K562 (cell line): Measurements from ENCODE around the gene USP28. TPM values are rescaled to one million over a fixed set of nuclear protein-coding genes. Genes with fewer than 3 reads are reported as not detected.

Experiments
- ADNP ChIP-seq: fragments of 200-800 bp; sonication (Bioruptor generic); IDR thresholded peaks from 2 replicates; pipeline ENCODE4 v1.6.1; 2016; ENCODE audit warnings: missing genetic modification characterization, missing compliant biosample characterization
- ATF1 ChIP-seq, 2 experiments: fragments of 450-650 bp in 1 of 2; IDR thresholded peaks; 2 replicates each; pipeline ENCODE4 v1.6.1; 2016; ENCODE audit warnings: missing compliant biosample characterization in 1 of 2, missing genetic modification characterization in 1 of 2
- EWSR1 ChIP-seq: fragments of 450-650 bp; IDR thresholded peaks from 2 replicates; pipeline ENCODE4 v1.6.1; 2018; ENCODE audit warnings: borderline replicate concordance, mild to moderate bottlenecking, low read depth, moderate library complexity; ENCODE audit not compliant: partially characterized antibody
- HDAC6 ChIP-seq: IDR thresholded peaks from 2 replicates; pipeline ENCODE4 v1.6.1; 2012; ENCODE audit warnings: low read depth, mild to moderate bottlenecking, control low read depth, inconsistent platforms, low read length, moderate library complexity
- KLF10 ChIP-seq: fragments of 250-450 bp; sonication (Bioruptor Pico); IDR thresholded peaks from 2 replicates; pipeline ENCODE4 v1.6.1; 2021; ENCODE audit warnings: matching md5 sums
- MCM7 ChIP-seq, 2 experiments: fragments of 450-650 bp; IDR thresholded peaks; 2 replicates each; pipeline ENCODE4 v1.6.1; 2016 to 2018
- MTA1 ChIP-seq: fragments of 450-650 bp; IDR thresholded peaks from 2 replicates; pipeline ENCODE4 v1.6.1; 2017; ENCODE audit warnings: borderline replicate concordance
- NCOA4 ChIP-seq: fragments of 450-650 bp; IDR thresholded peaks from 2 replicates; pipeline ENCODE4 v1.6.1; 2018; ENCODE audit warnings: mild to moderate bottlenecking; ENCODE audit not compliant: partially characterized antibody
- POLR2AphosphoS2 ChIP-seq: IDR thresholded peaks from 2 replicates; pipeline ENCODE4 v1.6.1; 2012; ENCODE audit warnings: low read length, improper control_type of control experiment
- POLR3G ChIP-seq: IDR thresholded peaks from 2 replicates; pipeline ENCODE4 v1.6.1; 2011; ENCODE audit not compliant: insufficient read length, insufficient replicate concordance; ENCODE audit errors: extremely low read depth
- SAP30 ChIP-seq: fragments of 200-600 bp; sonication (generic); IDR thresholded peaks from 2 replicates; pipeline ENCODE4 v1.6.1; 2012; ENCODE audit warnings: borderline replicate concordance, low read depth, mild to moderate bottlenecking, moderate library complexity, low read length, control low read depth, inconsistent platforms; ENCODE audit not compliant: insufficient read depth, poor library complexity, severe bottlenecking
- polyA plus RNA-seq, 8 experiments: library from polyadenylated mRNA; depleted of rRNA in 4 of 8; stranded (reverse) in 5 of 8; unstranded in 3 of 8; fragments of >200 nt; fragmentation: Nextera tagmentation in 2 of 8; fragmentation: Illumina TruSeq in 1 of 8; extraction: Ambion mirVana in 2 of 8; extraction: Trizol in 1 of 8; gene quantifications; 2 replicates each; pipeline versions ENCODE4 v1.2.1 to v1.2.3, GENCODE V29; 2011 to 2014; ENCODE audit warnings: inconsistent platforms in 1 of 8, missing spikeins in 1 of 8
- total RNA-seq, 7 experiments: library from RNA; depleted of rRNA in 6 of 7; stranded (reverse); fragments of >200 nt in 6 of 7; fragmentation: Illumina TruSeq in 2 of 7; extraction: Trizol in 2 of 7; gene quantifications; 2 replicates each; pipeline versions ENCODE4 v1.2.1 to v1.2.3, GENCODE V29; 2011 to 2021; ENCODE audit warnings: low replicate concordance in 1 of 7
- TF ChIP-seq, protein P1 (sequence below): fragments of 450-650 bp; IDR thresholded peaks from 2 replicates; pipeline ENCODE4 v1.6.1; 2016; ENCODE audit warnings: mild to moderate bottlenecking
- TF ChIP-seq, protein P2 (sequence below): sonication (generic); formaldehyde crosslinking; IDR thresholded peaks from 2 replicates; pipeline ENCODE4 v1.8.0; 2022; ENCODE audit warnings: missing genetic modification reagents, mild to moderate bottlenecking, borderline replicate concordance
- TF ChIP-seq, protein P3 (sequence below): IDR thresholded peaks from 2 replicates; pipeline ENCODE4 v1.6.1; 2011; ENCODE audit not compliant: insufficient read length; ENCODE audit errors: extremely low read depth
- TF ChIP-seq, protein P4 (sequence below): sonication (generic); formaldehyde crosslinking; IDR thresholded peaks from 2 replicates; pipeline ENCODE4 v1.8.0; 2023; ENCODE audit warnings: missing genetic modification reagents, mild to moderate bottlenecking, borderline replicate concordance

USP28 gene
- total and polyA plus RNA-seq, 9 of the 15 experiments (the other 6 are each of a cell fraction or from before 2014, with no cell fraction given): 3.7 to 42.7 (median 20.3) TPM

DNA sequence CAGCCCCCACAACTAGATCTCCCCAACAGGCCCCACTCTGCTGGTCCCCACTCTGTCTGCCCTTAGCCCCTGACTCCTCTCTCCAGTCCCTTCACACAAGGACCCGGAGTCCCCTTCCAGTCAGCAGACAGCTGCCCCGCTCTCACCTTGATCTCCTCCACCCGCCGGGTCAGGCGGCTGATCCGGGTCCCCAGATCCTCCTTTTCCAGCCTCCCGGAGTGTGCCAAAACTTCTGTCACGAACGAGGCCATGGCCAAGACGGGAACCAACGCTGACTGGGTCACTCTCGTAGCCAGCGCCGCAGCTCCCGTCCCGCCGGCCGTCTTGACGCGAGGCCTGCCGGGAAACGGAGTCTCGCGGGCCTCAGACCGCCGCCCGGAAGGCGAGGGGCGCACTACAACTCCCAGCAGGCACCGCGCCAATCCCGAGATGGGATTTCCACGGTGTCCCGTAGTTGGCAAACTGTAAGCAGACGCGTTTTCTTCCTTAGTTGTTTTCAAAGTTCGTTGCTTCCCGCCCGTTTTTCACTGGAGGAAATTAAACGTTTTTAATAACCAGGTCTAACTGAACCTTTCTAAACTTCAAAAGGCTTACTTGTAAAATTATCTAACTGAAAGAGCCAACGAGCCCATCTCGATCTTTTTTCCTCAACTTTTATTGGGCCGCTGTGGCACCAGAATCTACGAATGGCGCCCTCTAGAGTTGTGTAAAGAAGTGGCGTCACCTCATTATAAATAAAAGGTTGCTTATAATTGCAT, 101.8 kb downstream of the USP28 start, which contains the start of gene ZW10 (continued):
- TF ChIP-seq, protein P1, sequence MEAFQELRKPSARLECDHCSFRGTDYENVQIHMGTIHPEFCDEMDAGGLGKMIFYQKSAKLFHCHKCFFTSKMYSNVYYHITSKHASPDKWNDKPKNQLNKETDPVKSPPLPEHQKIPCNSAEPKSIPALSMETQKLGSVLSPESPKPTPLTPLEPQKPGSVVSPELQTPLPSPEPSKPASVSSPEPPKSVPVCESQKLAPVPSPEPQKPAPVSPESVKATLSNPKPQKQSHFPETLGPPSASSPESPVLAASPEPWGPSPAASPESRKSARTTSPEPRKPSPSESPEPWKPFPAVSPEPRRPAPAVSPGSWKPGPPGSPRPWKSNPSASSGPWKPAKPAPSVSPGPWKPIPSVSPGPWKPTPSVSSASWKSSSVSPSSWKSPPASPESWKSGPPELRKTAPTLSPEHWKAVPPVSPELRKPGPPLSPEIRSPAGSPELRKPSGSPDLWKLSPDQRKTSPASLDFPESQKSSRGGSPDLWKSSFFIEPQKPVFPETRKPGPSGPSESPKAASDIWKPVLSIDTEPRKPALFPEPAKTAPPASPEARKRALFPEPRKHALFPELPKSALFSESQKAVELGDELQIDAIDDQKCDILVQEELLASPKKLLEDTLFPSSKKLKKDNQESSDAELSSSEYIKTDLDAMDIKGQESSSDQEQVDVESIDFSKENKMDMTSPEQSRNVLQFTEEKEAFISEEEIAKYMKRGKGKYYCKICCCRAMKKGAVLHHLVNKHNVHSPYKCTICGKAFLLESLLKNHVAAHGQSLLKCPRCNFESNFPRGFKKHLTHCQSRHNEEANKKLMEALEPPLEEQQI: 0 out of 2 replicates have a peak, but pooled peaks have one; percentile 31
- TF ChIP-seq EWSR1 (no peak), POLR2AphosphoS2 (no peak), ADNP (tag) (peak; percentile 88), ATF1 (CRISPR knock-in tag; IDR thresholded peaks at IDR 0.05) (no peak), ATF1 (tag; IDR thresholded peaks at IDR 0.05) (peak; percentile 91), MTA1 (no peak), SAP30 (peak; percentile 67), MCM7 (IDR thresholded peaks at IDR 0.05) (no peak; a peak in 1 of 4 replicates), NCOA4 (no peak), KLF10 (CRISPR knock-in tag) (no peak), HDAC6 (no peak), POLR3G (no peak)
- TF ChIP-seq, protein P2, sequence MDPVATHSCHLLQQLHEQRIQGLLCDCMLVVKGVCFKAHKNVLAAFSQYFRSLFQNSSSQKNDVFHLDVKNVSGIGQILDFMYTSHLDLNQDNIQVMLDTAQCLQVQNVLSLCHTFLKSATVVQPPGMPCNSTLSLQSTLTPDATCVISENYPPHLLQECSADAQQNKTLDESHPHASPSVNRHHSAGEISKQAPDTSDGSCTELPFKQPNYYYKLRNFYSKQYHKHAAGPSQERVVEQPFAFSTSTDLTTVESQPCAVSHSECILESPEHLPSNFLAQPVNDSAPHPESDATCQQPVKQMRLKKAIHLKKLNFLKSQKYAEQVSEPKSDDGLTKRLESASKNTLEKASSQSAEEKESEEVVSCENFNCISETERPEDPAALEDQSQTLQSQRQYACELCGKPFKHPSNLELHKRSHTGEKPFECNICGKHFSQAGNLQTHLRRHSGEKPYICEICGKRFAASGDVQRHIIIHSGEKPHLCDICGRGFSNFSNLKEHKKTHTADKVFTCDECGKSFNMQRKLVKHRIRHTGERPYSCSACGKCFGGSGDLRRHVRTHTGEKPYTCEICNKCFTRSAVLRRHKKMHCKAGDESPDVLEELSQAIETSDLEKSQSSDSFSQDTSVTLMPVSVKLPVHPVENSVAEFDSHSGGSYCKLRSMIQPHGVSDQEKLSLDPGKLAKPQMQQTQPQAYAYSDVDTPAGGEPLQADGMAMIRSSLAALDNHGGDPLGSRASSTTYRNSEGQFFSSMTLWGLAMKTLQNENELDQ (CRISPR knock-in tag): no peak
- TF ChIP-seq, protein P3, sequence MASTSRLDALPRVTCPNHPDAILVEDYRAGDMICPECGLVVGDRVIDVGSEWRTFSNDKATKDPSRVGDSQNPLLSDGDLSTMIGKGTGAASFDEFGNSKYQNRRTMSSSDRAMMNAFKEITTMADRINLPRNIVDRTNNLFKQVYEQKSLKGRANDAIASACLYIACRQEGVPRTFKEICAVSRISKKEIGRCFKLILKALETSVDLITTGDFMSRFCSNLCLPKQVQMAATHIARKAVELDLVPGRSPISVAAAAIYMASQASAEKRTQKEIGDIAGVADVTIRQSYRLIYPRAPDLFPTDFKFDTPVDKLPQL: no peak
- TF ChIP-seq, protein P4, sequence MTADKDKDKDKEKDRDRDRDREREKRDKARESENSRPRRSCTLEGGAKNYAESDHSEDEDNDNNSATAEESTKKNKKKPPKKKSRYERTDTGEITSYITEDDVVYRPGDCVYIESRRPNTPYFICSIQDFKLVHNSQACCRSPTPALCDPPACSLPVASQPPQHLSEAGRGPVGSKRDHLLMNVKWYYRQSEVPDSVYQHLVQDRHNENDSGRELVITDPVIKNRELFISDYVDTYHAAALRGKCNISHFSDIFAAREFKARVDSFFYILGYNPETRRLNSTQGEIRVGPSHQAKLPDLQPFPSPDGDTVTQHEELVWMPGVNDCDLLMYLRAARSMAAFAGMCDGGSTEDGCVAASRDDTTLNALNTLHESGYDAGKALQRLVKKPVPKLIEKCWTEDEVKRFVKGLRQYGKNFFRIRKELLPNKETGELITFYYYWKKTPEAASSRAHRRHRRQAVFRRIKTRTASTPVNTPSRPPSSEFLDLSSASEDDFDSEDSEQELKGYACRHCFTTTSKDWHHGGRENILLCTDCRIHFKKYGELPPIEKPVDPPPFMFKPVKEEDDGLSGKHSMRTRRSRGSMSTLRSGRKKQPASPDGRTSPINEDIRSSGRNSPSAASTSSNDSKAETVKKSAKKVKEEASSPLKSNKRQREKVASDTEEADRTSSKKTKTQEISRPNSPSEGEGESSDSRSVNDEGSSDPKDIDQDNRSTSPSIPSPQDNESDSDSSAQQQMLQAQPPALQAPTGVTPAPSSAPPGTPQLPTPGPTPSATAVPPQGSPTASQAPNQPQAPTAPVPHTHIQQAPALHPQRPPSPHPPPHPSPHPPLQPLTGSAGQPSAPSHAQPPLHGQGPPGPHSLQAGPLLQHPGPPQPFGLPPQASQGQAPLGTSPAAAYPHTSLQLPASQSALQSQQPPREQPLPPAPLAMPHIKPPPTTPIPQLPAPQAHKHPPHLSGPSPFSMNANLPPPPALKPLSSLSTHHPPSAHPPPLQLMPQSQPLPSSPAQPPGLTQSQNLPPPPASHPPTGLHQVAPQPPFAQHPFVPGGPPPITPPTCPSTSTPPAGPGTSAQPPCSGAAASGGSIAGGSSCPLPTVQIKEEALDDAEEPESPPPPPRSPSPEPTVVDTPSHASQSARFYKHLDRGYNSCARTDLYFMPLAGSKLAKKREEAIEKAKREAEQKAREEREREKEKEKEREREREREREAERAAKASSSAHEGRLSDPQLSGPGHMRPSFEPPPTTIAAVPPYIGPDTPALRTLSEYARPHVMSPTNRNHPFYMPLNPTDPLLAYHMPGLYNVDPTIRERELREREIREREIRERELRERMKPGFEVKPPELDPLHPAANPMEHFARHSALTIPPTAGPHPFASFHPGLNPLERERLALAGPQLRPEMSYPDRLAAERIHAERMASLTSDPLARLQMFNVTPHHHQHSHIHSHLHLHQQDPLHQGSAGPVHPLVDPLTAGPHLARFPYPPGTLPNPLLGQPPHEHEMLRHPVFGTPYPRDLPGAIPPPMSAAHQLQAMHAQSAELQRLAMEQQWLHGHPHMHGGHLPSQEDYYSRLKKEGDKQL: no peak
